K562 (cell line): ENCODE results near the gene MAN1A1. TPM values are rescaled to one million over a fixed set of nuclear protein-coding genes. Genes with fewer than 3 reads are reported as not detected.

Experiments
- ATF3 ChIP-seq, 2 experiments: fragments of 450-650 bp in 1 of 2; sonication (generic) in 1 of 2; formaldehyde crosslinking in 1 of 2; IDR thresholded peaks in 1 of 2; conservative IDR thresholded peaks in 1 of 2; 2 replicates each; pipeline versions ENCODE4 v1.6.1 to v1.8.1; 2016 to 2023; ENCODE audit warnings: mild to moderate bottlenecking in 2 of 2, moderate library complexity in 2 of 2, inconsistent platforms in 1 of 2, missing genetic modification reagents in 1 of 2
- BACH1 ChIP-seq: fragments of 200-800 bp; sonication (Bioruptor generic); IDR thresholded peaks from 2 replicates; pipeline ENCODE4 v1.6.1; 2016; ENCODE audit warnings: missing genetic modification characterization, missing compliant biosample characterization
- BCOR ChIP-seq: fragments of 450-650 bp; IDR thresholded peaks from 2 replicates; pipeline ENCODE4 v1.6.1; 2016
- CBFB ChIP-seq: sonication (generic); formaldehyde crosslinking; IDR thresholded peaks from 2 replicates; pipeline ENCODE4 v1.4.0; 2020; ENCODE audit warnings: mild to moderate bottlenecking, missing genetic modification reagents
- CBX5 ChIP-seq: IDR thresholded peaks from 2 replicates; pipeline ENCODE4 v1.6.1; 2014; ENCODE audit warnings: low read depth, borderline replicate concordance
- CEBPB ChIP-seq: fragments of 450-650 bp; IDR thresholded peaks from 2 replicates; pipeline ENCODE4 v1.6.1; 2016; ENCODE audit warnings: missing genetic modification characterization, missing compliant biosample characterization
- CTCF ChIP-seq, 3 experiments: IDR thresholded peaks in 2 of 3; conservative IDR thresholded peaks in 1 of 3; 2 replicates each; pipeline ENCODE4 v1.5.1; 2011 to 2012; ENCODE audit warnings: low read length in 3 of 3, mild to moderate bottlenecking in 3 of 3, control low read depth in 2 of 3, improper control_type of control experiment in 1 of 3, inconsistent platforms in 1 of 3, low read depth in 1 of 3, mixed read lengths in 1 of 3, moderate library complexity in 1 of 3; ENCODE audit not compliant: insufficient read depth in 2 of 3
- DNMT1 ChIP-seq: fragments of 450-650 bp; IDR thresholded peaks from 2 replicates; pipeline ENCODE4 v1.6.1; 2016; ENCODE audit warnings: antibody characterized with exemption, mild to moderate bottlenecking
- FOXA1 ChIP-seq: fragments of 450-650 bp; IDR thresholded peaks from 2 replicates; pipeline ENCODE4 v1.6.1; 2016; ENCODE audit warnings: mild to moderate bottlenecking, borderline replicate concordance
- ILK ChIP-seq: fragments of 450-650 bp; IDR thresholded peaks from 2 replicates; pipeline ENCODE4 v1.6.1; 2016; ENCODE audit warnings: missing genetic modification characterization, low read depth, mild to moderate bottlenecking, missing compliant biosample characterization, moderate library complexity, borderline replicate concordance
- MBD1 ChIP-seq: fragments of 250-450 bp; sonication (Bioruptor Pico); IDR thresholded peaks from 2 replicates; pipeline ENCODE4 v1.8.0; 2022; ENCODE audit warnings: inconsistent platforms
- NCOA1 ChIP-seq: fragments of 450-650 bp; IDR thresholded peaks from 2 replicates; pipeline ENCODE4 v1.6.1; 2016; ENCODE audit warnings: low read depth
- NFATC3 ChIP-seq: fragments of 450-650 bp; IDR thresholded peaks from 2 replicates; pipeline ENCODE4 v1.6.1; 2017; ENCODE audit warnings: mild to moderate bottlenecking
- NR2C1 ChIP-seq, 2 experiments: fragments of 450-650 bp; IDR thresholded peaks; 2 replicates each; pipeline ENCODE4 v1.6.1; 2017; ENCODE audit warnings: mild to moderate bottlenecking in 2 of 2, antibody characterized with exemption in 1 of 2, inconsistent platforms in 1 of 2, missing compliant biosample characterization in 1 of 2, missing genetic modification characterization in 1 of 2
- POLR2G ChIP-seq: fragments of 200-400 bp; formaldehyde crosslinking; IDR thresholded peaks from 2 replicates; pipeline ENCODE4 v1.6.1; 2017; ENCODE audit warnings: low read depth, mild to moderate bottlenecking, antibody characterized with exemption, low read length, moderate library complexity
- POLR3G ChIP-seq: IDR thresholded peaks from 2 replicates; pipeline ENCODE4 v1.6.1; 2011; ENCODE audit not compliant: insufficient read length, insufficient replicate concordance; ENCODE audit errors: extremely low read depth
- PTTG1 ChIP-seq: fragments of 450-650 bp; IDR thresholded peaks from 2 replicates; pipeline ENCODE4 v1.6.1; 2016; ENCODE audit warnings: low read depth, mild to moderate bottlenecking, missing genetic modification characterization, missing compliant biosample characterization
- SMARCA4 ChIP-seq: fragments of 450-650 bp; IDR thresholded peaks from 2 replicates; pipeline ENCODE4 v1.6.1; 2016
- SMARCA5 ChIP-seq: fragments of 450-650 bp; IDR thresholded peaks from 2 replicates; pipeline ENCODE4 v1.6.1; 2016
- SNRNP70 ChIP-seq: fragments of 200-400 bp; formaldehyde crosslinking; optimal IDR thresholded peaks from 2 replicates; pipeline ENCODE3; 2017; ENCODE audit warnings: low read depth, low read length
- TBL1XR1 ChIP-seq, 2 experiments: IDR thresholded peaks; 2 replicates each; pipeline ENCODE4 v1.6.1; 2012; ENCODE audit warnings: improper control_type of control experiment in 2 of 2, low read length in 2 of 2, mild to moderate bottlenecking in 1 of 2
- TCFL5 ChIP-seq: fragments of 250-450 bp; sonication (Bioruptor Pico); conservative IDR thresholded peaks from 2 replicates; pipeline ENCODE4 v1.6.1; 2021; ENCODE audit warnings: mild to moderate bottlenecking, moderate library complexity, matching md5 sums
- ZNF212 ChIP-seq: fragments of 450-650 bp; formaldehyde crosslinking; IDR thresholded peaks from 2 replicates; pipeline ENCODE4 v1.4.0; 2020; ENCODE audit warnings: mild to moderate bottlenecking
- ZNF785 ChIP-seq: fragments of 250-450 bp; sonication (Bioruptor Pico); IDR thresholded peaks from 2 replicates; pipeline ENCODE4 v1.4.0; 2020; ENCODE audit warnings: mild to moderate bottlenecking
- polyA plus RNA-seq, 8 experiments: library from polyadenylated mRNA; depleted of rRNA in 4 of 8; stranded (reverse) in 5 of 8; unstranded in 3 of 8; fragments of >200 nt; fragmentation: Nextera tagmentation in 2 of 8; fragmentation: Illumina TruSeq in 1 of 8; extraction: Ambion mirVana in 2 of 8; extraction: Trizol in 1 of 8; gene quantifications; 2 replicates each; pipeline versions ENCODE4 v1.2.1 to v1.2.3, GENCODE V29; 2011 to 2014; ENCODE audit warnings: inconsistent platforms in 1 of 8, missing spikeins in 1 of 8
- total RNA-seq, 7 experiments: library from RNA; depleted of rRNA in 6 of 7; stranded (reverse); fragments of >200 nt in 6 of 7; fragmentation: Illumina TruSeq in 2 of 7; extraction: Trizol in 2 of 7; gene quantifications; 2 replicates each; pipeline versions ENCODE4 v1.2.1 to v1.2.3, GENCODE V29; 2011 to 2021; ENCODE audit warnings: low replicate concordance in 1 of 7

The MAN1A1 gene
- total and polyA plus RNA-seq, 9 of the 15 experiments (the other 6 are each of a cell fraction or from before 2014, with no cell fraction given), result 24.5 to 78.4 (median 59.7) TPM

GRCh38 chr6:119137194-119138072, 212.1 kb downstream of the MAN1A1 start (continued):
- TF ChIP-seq TBL1XR1 (IDR thresholded peaks at IDR 0.05; ENCODE audit: low read length in 2 of 2) (peak; percentile 33 to 84; a peak in 2 of 4 replicates), POLR3G (no peak), SMARCA5 (no peak), PTTG1 (tag) (no peak), CBFB (CRISPR knock-in tag) (no peak), MBD1 (CRISPR knock-in tag) (no peak), TCFL5 (no peak), ATF3 (IDR thresholded peaks at IDR 0.05) (peak; percentile 85), ATF3 (CRISPR knock-in tag; conservative IDR thresholded peaks at IDR 0.05) (no peak), CBX5 (0 out of 2 replicates have a peak, but pooled peaks have one; percentile 25), NFATC3 (peak; percentile 81; the same call in 1 of the 2 replicates), BACH1 (tag) (peak; percentile 84), SNRNP70 (no peak), POLR2G (no peak), ZNF212 (CRISPR knock-in tag) (peak; percentile 98), SMARCA4 (peak; percentile 98), NR2C1 (IDR thresholded peaks at IDR 0.05) (peak; percentile 30; the same call in 1 of the 2 replicates), NR2C1 (tag; IDR thresholded peaks at IDR 0.05) (peak; percentile 54; the same call in 1 of the 2 replicates), FOXA1 (no peak), ZNF785 (CRISPR knock-in tag) (no peak), CEBPB (peak; percentile 99), ILK (tag) (no peak), BCOR (peak; percentile 85), NCOA1 (peak; percentile 95), DNMT1 (no peak), CTCF (IDR thresholded peaks at IDR 0.05 in 2 of 3, conservative IDR thresholded peaks at IDR 0.05 in 1 of 3; ENCODE audit: insufficient read depth in 2 of 3, low read depth in 1 of 3, low read length in 3 of 3) (no peak)
